ENCODE results near the gene SH3BP1.
"Not testable (repeated sequence)": the region's sequence is repeated elsewhere in the genome, so short reads cannot be mapped to it uniquely, and the experiment has no call there.

SH3BP1 gene

GRCh38 chr22:37601540-37602442 is 37.7 kb upstream of the SH3BP1 start:
- H3K9me3 Mint-ChIP-seq = no peaks in the 10 kb centered on the region
- peak; percentile 52 for DNase-seq
- no peak for TF ChIP-seq CTCF (IDR thresholded peaks at IDR 0.05)
- H3K27ac Mint-ChIP-seq = peak overlapping the region; percentile 18
- peak overlapping the region; percentile 61 for H3K4me3 Mint-ChIP-seq
- H3K36me3 Mint-ChIP-seq (ENCODE audit: low read depth) = no peaks in the 10 kb centered on the region
- H3K4me1 Mint-ChIP-seq = peaks cover 30% of the 10 kb centered on the region
- peaks cover 28% of the 10 kb centered on the region for H3K27me3 Mint-ChIP-seq (ENCODE audit: low read depth, poor library complexity)

GRCh38 chr22:37602546-37603277 is 36.8 kb upstream of the SH3BP1 start:
- not testable (repeated sequence) for H3K9me3 Mint-ChIP-seq; H3K36me3 Mint-ChIP-seq (ENCODE audit: low read depth); H3K27ac Mint-ChIP-seq; H3K4me3 Mint-ChIP-seq; DNase-seq
- peaks cover 33% of the 10 kb centered on the region for H3K4me1 Mint-ChIP-seq
- peaks cover 24% of the 10 kb centered on the region for H3K27me3 Mint-ChIP-seq (ENCODE audit: low read depth, poor library complexity)

GRCh38 chr22:37604074-37604473 is 35.4 kb upstream of the SH3BP1 start:
- no peaks in the 10 kb centered on the region for H3K36me3 Mint-ChIP-seq (ENCODE audit: low read depth)
- H3K27me3 Mint-ChIP-seq (ENCODE audit: low read depth, poor library complexity) = peaks cover 24% of the 10 kb centered on the region
- H3K9me3 Mint-ChIP-seq = no peaks in the 10 kb centered on the region
- no peak for TF ChIP-seq CTCF (IDR thresholded peaks at IDR 0.05)
- no peak overlapping the region for H3K4me3 Mint-ChIP-seq
- peaks cover 39% of the 10 kb centered on the region for H3K4me1 Mint-ChIP-seq
- H3K27ac Mint-ChIP-seq = no peak overlapping the region
- no peak for DNase-seq

GRCh38 chr22:37604875-37605274 is 34.6 kb upstream of the SH3BP1 start:
- Mint-ChIP-seq H3K9me3 (no peaks in the 10 kb centered on the region), H3K36me3 (ENCODE audit: low read depth) (no peaks in the 10 kb centered on the region), H3K27ac (no peak overlapping the region), H3K4me3 (no peak overlapping the region), H3K27me3 (ENCODE audit: low read depth, poor library complexity) (peaks cover 24% of the 10 kb centered on the region), H3K4me1 (peaks cover 46% of the 10 kb centered on the region)
- TF ChIP-seq CTCF (IDR thresholded peaks at IDR 0.05) = no peak
- no peak for DNase-seq

- peaks cover 19% of the 10 kb centered on the region for H3K27me3 Mint-ChIP-seq (ENCODE audit: low read depth, poor library complexity)
Observed at GRCh38 chr22:37607010-37607934, 32.2 kb upstream of the SH3BP1 start.

More at GRCh38 chr22:37607010-37607934, 32.2 kb upstream of the SH3BP1 start:
- H3K27ac Mint-ChIP-seq = peak overlapping the region; percentile 99
- H3K9me3 Mint-ChIP-seq = no peaks in the 10 kb centered on the region
- H3K36me3 Mint-ChIP-seq (ENCODE audit: low read depth) = no peaks in the 10 kb centered on the region
- DNase-seq = peak; percentile 92
- peak; percentile 98 for TF ChIP-seq CTCF (IDR thresholded peaks at IDR 0.05)
- peak overlapping the region; percentile 90 for H3K4me3 Mint-ChIP-seq
- H3K4me1 Mint-ChIP-seq = peaks cover 47% of the 10 kb centered on the region
